Neural cell (in vitro differentiated cells): Measurements from ENCODE around the gene RBMS3. TPM values are rescaled to one million over a fixed set of nuclear protein-coding genes. Genes with fewer than 3 reads are reported as not detected.
A peak's percentile ranks its signal among the peaks of the same experiment; 100 is the strongest.

Source experiments
- H2AFZ ChIP-seq: fragments of 200-600, 300-800 bp; sonication (generic), shearing (Covaris generic); 2 replicates; pipeline ENCODE4 v1.6.0; 2014; ENCODE audit warnings: low read depth, mild to moderate bottlenecking, antibody characterized with exemption, low read length, moderate library complexity
- H3F3A ChIP-seq: fragments of 200-600 bp; shearing (Covaris generic); 2 replicates; pipeline ENCODE4 v1.6.1; 2016; ENCODE audit warnings: mild to moderate bottlenecking, moderate library complexity, mixed read lengths, antibody characterized with exemption, low read length; ENCODE audit not compliant: insufficient read depth, poor library complexity, severe bottlenecking
- H3K27ac ChIP-seq: fragments of 200-600, 300-800 bp; sonication (generic), shearing (Covaris generic); 2 replicates; pipeline ENCODE4 v1.5.1; 2014; ENCODE audit warnings: mild to moderate bottlenecking, low read length, moderate library complexity
- H3K27me3 ChIP-seq: fragments of 300-800, 200-600 bp; sonication (generic), shearing (Covaris generic); 2 replicates; pipeline ENCODE4 v1.6.0; 2014; ENCODE audit warnings: mild to moderate bottlenecking, low read depth, low read length, moderate library complexity; ENCODE audit not compliant: insufficient read depth
- H3K36me3 ChIP-seq: fragments of 300-800, 200-600 bp; sonication (generic), shearing (Covaris generic); 2 replicates; pipeline ENCODE4 v1.5.1; 2014; ENCODE audit warnings: mild to moderate bottlenecking, antibody characterized with exemption, low read length, moderate library complexity; ENCODE audit not compliant: insufficient read depth
- H3K4me2 ChIP-seq: fragments of 300-800, 200-600 bp; sonication (generic), shearing (Covaris generic); 2 replicates; pipeline ENCODE4 v1.6.0; 2014; ENCODE audit warnings: mild to moderate bottlenecking, low read length
- H3K4me3 ChIP-seq: fragments of 300-800, 200-600 bp; sonication (generic), shearing (Covaris generic); 2 replicates; pipeline ENCODE4 v1.5.1; 2014; ENCODE audit warnings: mild to moderate bottlenecking, low read length, moderate library complexity
- H3K79me2 ChIP-seq: fragments of 200-600 bp; shearing (Covaris generic); replicated peaks from 2 replicates; pipeline ENCODE4 v1.6.0; 2014; ENCODE audit warnings: mild to moderate bottlenecking, low read length, moderate library complexity; ENCODE audit not compliant: insufficient read depth
- H3K9ac ChIP-seq: fragments of 300-800, 200-600 bp; sonication (generic), shearing (Covaris generic); 2 replicates; pipeline ENCODE4 v1.6.1; 2016; ENCODE audit warnings: mild to moderate bottlenecking, low read length, mixed read lengths
- H3K9me2 ChIP-seq: fragments of 200-600 bp; shearing (Covaris generic); 2 replicates; pipeline ENCODE4 v1.6.1; 2016; ENCODE audit warnings: mild to moderate bottlenecking, low read length, mixed read lengths; ENCODE audit not compliant: insufficient read depth
- H3K9me3 ChIP-seq: fragments of 200-600, 300-800 bp; sonication (generic), shearing (Covaris generic); 2 replicates; pipeline ENCODE4 v1.6.1; 2016; ENCODE audit warnings: mild to moderate bottlenecking, mixed run types, low read length, moderate library complexity, mixed read lengths
- H4K20me1 ChIP-seq: fragments of 200-600 bp; shearing (Covaris generic); 2 replicates; pipeline ENCODE4 v1.6.1; 2016; ENCODE audit warnings: mild to moderate bottlenecking, mixed run types; ENCODE audit not compliant: insufficient read depth
- EP300 ChIP-seq: fragments of 450-650 bp; conservative IDR thresholded peaks from 2 replicates; pipeline ENCODE4 v1.6.1; 2014; ENCODE audit warnings: antibody characterized with exemption, mild to moderate bottlenecking, moderate library complexity; ENCODE audit not compliant: poor library complexity, severe bottlenecking
- EZH2 ChIP-seq: fragments of 200-600, 300-800 bp; shearing (Covaris generic), sonication (generic); IDR thresholded peaks from 2 replicates; pipeline ENCODE4 v1.6.1; 2014; ENCODE audit warnings: antibody characterized with exemption, low read length, borderline replicate concordance, mild to moderate bottlenecking; ENCODE audit not compliant: insufficient read depth, poor library complexity, severe bottlenecking
- MXI1 ChIP-seq: fragments of 450-650 bp; conservative IDR thresholded peaks from 2 replicates; pipeline ENCODE4 v1.6.1; 2014; ENCODE audit warnings: antibody characterized with exemption, mild to moderate bottlenecking; ENCODE audit not compliant: poor library complexity, severe bottlenecking
- POLR2AphosphoS5 ChIP-seq: IDR thresholded peaks from 2 replicates; pipeline ENCODE4 v1.6.1; 2012
- RAD21 ChIP-seq: fragments of 450-650 bp; conservative IDR thresholded peaks from 2 replicates; pipeline ENCODE4 v1.6.1; 2014; ENCODE audit warnings: antibody characterized with exemption, mild to moderate bottlenecking, moderate library complexity
- SMC3 ChIP-seq: fragments of 450-650 bp; conservative IDR thresholded peaks from 2 replicates; pipeline ENCODE4 v1.6.1; 2014; ENCODE audit warnings: antibody characterized with exemption, mild to moderate bottlenecking, moderate library complexity; ENCODE audit not compliant: poor library complexity
- TAF1 ChIP-seq: IDR thresholded peaks from 2 replicates; pipeline ENCODE4 v1.6.1; 2012; ENCODE audit warnings: low read depth
- polyA plus RNA-seq: library from polyadenylated mRNA; depleted of rRNA; stranded (reverse); fragments of >200 nt; gene quantifications from 2 replicates; pipeline ENCODE4 v1.2.3, GENCODE V29; 2014
- TF ChIP-seq, protein P1 (sequence below): IDR thresholded peaks from 2 replicates; pipeline ENCODE4 v1.6.1; 2012; ENCODE audit warnings: borderline replicate concordance
- TF ChIP-seq, protein P2 (sequence below): fragments of 450-650 bp; IDR thresholded peaks from 2 replicates; pipeline ENCODE4 v1.5.1; 2014; ENCODE audit warnings: antibody characterized with exemption, mild to moderate bottlenecking, moderate library complexity; ENCODE audit not compliant: poor library complexity, severe bottlenecking

RBMS3 gene
- polyA plus RNA-seq, 1 donor from 2014 or later: 0.53 TPM

DNA sequence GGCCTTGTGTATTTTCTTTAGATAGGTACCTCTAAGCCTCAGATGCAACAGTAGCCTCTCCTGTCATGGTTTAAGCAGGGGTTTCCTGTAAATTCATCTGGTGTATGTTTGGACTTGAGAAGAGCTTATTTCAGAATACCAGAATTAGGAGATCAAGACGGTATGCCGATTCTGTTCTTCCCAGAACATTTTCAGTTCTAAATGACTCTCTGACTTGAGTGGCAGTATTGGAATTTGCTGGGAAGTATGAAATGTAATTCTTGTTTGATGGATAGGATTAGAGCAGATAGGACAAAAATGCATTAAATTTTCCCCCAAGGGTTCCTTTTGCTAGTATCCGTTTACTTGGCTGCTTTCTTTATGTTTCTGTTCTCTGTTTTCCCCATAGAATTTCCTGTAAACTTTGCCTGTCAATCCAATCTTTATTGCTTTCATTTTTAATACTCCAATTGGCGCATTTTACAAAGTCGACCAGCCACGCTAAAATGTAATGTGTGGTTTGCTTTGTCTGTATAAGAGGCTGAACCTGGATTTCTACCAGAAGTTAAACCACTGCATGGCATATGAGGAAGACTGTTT lies 612.2 kb downstream of the RBMS3 start:
- H3K27me3 ChIP-seq: no peaks in the 10 kb centered on the region
- no peaks in the 10 kb centered on the region for H4K20me1 ChIP-seq
- no peaks in the 10 kb centered on the region for H3K9me2 ChIP-seq
- no peaks in the 10 kb centered on the region for H3F3A ChIP-seq
- no peak overlapping the region for H3K27ac ChIP-seq
- TF ChIP-seq EP300: peak; percentile 76
- TF ChIP-seq RAD21: no peak
- peak; percentile 67 for TF ChIP-seq POLR2AphosphoS5
- TF ChIP-seq, protein P1, sequence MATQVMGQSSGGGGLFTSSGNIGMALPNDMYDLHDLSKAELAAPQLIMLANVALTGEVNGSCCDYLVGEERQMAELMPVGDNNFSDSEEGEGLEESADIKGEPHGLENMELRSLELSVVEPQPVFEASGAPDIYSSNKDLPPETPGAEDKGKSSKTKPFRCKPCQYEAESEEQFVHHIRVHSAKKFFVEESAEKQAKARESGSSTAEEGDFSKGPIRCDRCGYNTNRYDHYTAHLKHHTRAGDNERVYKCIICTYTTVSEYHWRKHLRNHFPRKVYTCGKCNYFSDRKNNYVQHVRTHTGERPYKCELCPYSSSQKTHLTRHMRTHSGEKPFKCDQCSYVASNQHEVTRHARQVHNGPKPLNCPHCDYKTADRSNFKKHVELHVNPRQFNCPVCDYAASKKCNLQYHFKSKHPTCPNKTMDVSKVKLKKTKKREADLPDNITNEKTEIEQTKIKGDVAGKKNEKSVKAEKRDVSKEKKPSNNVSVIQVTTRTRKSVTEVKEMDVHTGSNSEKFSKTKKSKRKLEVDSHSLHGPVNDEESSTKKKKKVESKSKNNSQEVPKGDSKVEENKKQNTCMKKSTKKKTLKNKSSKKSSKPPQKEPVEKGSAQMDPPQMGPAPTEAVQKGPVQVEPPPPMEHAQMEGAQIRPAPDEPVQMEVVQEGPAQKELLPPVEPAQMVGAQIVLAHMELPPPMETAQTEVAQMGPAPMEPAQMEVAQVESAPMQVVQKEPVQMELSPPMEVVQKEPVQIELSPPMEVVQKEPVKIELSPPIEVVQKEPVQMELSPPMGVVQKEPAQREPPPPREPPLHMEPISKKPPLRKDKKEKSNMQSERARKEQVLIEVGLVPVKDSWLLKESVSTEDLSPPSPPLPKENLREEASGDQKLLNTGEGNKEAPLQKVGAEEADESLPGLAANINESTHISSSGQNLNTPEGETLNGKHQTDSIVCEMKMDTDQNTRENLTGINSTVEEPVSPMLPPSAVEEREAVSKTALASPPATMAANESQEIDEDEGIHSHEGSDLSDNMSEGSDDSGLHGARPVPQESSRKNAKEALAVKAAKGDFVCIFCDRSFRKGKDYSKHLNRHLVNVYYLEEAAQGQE: peak; percentile 92
- TF ChIP-seq MXI1: no peak
- no peak for TF ChIP-seq TAF1
- no peak overlapping the region for H3K9ac ChIP-seq
- H3K36me3 ChIP-seq: no peaks in the 10 kb centered on the region
- H3K9me3 ChIP-seq: no peaks in the 10 kb centered on the region
- H2AFZ ChIP-seq: no peak overlapping the region
- H3K4me2 ChIP-seq: no peak overlapping the region
- no peak overlapping the region for H3K4me3 ChIP-seq
- H3K79me2 ChIP-seq: no peaks in the 10 kb centered on the region

DNA sequence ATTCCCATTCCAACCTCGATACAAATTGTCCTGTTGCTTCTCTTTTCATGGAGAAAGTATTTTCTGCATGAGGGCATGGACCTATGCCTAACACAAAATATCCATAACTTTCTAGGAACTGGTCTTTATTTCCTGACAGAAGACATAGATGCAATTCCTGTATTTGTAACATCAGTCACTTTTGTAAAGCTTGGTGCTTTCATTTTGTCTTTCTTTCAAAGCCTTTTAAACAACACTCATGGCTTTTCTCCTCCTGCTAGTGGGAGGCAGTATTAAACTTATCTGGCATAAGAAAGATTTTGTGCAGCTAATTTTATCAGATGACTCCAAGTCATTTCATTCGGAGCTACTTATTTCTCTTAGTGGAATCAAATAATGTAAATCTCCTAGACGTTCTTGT lies 616.0 kb downstream of the RBMS3 start:
- no peaks in the 10 kb centered on the region for H4K20me1 ChIP-seq
- TF ChIP-seq, protein P2, sequence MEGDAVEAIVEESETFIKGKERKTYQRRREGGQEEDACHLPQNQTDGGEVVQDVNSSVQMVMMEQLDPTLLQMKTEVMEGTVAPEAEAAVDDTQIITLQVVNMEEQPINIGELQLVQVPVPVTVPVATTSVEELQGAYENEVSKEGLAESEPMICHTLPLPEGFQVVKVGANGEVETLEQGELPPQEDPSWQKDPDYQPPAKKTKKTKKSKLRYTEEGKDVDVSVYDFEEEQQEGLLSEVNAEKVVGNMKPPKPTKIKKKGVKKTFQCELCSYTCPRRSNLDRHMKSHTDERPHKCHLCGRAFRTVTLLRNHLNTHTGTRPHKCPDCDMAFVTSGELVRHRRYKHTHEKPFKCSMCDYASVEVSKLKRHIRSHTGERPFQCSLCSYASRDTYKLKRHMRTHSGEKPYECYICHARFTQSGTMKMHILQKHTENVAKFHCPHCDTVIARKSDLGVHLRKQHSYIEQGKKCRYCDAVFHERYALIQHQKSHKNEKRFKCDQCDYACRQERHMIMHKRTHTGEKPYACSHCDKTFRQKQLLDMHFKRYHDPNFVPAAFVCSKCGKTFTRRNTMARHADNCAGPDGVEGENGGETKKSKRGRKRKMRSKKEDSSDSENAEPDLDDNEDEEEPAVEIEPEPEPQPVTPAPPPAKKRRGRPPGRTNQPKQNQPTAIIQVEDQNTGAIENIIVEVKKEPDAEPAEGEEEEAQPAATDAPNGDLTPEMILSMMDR: no peak
- TF ChIP-seq POLR2AphosphoS5: no peak
- no peak for TF ChIP-seq RAD21
- TF ChIP-seq SMC3: no peak
- no peak for TF ChIP-seq MXI1
- TF ChIP-seq, protein P1: no peak
- TF ChIP-seq EZH2: no peak
- TF ChIP-seq EP300: no peak
- TF ChIP-seq TAF1: no peak
- H3K4me3 ChIP-seq: no peak overlapping the region
- H3K9me3 ChIP-seq: no peaks in the 10 kb centered on the region
- no peak overlapping the region for H3K4me2 ChIP-seq
- no peak overlapping the region for H2AFZ ChIP-seq
- no peak overlapping the region for H3K27ac ChIP-seq
- H3K79me2 ChIP-seq: no peaks in the 10 kb centered on the region
- H3F3A ChIP-seq: no peaks in the 10 kb centered on the region
- no peaks in the 10 kb centered on the region for H3K27me3 ChIP-seq
- no peaks in the 10 kb centered on the region for H3K36me3 ChIP-seq
- no peak overlapping the region for H3K9ac ChIP-seq
- H3K9me2 ChIP-seq: no peaks in the 10 kb centered on the region
